ENCODE results near the gene CYB561D2.

CYB561D2 gene

DNA sequence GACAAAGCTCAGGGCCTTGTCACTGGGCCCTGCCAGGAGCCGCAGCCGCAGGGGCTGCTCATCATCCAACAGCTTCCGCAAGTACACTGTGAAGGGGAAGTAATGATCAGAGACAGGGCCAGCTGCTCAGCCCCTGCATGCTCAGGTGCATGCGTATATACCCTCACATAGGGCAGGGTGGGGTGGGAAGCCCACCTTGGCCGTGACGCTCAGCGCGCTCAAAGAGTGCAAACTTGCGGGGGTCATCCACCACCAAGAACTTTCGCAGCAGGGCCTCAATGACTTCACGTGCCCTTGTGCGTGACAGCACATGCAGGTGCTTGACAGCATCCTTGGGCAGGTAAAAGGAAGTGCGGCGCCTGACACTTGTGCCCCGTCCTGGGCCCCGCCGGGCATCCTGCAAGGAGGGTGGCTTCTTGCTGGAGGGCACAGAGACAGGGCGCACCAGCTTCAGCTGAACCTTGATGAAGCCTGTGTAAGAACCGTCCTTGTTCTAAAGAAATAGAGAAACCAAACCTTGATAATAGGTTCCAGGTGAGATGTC is 19.2 kb upstream of the CYB561D2 start:
- no peak for TF ChIP-seq CTCF (IDR thresholded peaks at IDR 0.05; ENCODE audit: insufficient read depth, low read length, poor library complexity, severe bottlenecking)
- no peak for TF ChIP-seq EZH2phosphoT487 (conservative IDR thresholded peaks at IDR 0.05; ENCODE audit: low read length)
- Histone ChIP-seq H4K20me1 (ENCODE audit: low read depth, low read length) (no peaks in the 10 kb centered on the region; the same call in 1 of the 2 replicates), H3K36me3 (ENCODE audit: low read length) (peaks cover 6% of the 10 kb centered on the region; the same call in 1 of the 2 replicates), H3K79me2 (ENCODE audit: insufficient read depth, low read length) (peaks cover 48% of the 10 kb centered on the region), H3K27ac (ENCODE audit: low read depth, low read length) (no peak overlapping the region), H3K4me2 (ENCODE audit: low read depth, low read length, poor library complexity, severe bottlenecking) (no peak overlapping the region), H3K4me3 (ENCODE audit: insufficient read depth, low read length, poor library complexity, severe bottlenecking) (no peak overlapping the region), H3K9ac (ENCODE audit: low read length) (no peak overlapping the region), H3K9me3 (ENCODE audit: insufficient read depth, low read length) (no peaks in the 10 kb centered on the region), H3K27me3 (ENCODE audit: low read length) (no peaks in the 10 kb centered on the region), H3K9me2 (replicated peaks; ENCODE audit: insufficient read depth, low read length) (no peaks in the 10 kb centered on the region), H3F3A (ENCODE audit: insufficient read depth) (peaks cover 12% of the 10 kb centered on the region), H2AFZ (ENCODE audit: low read depth, low read length, severe bottlenecking) (no peak overlapping the region)

DNA sequence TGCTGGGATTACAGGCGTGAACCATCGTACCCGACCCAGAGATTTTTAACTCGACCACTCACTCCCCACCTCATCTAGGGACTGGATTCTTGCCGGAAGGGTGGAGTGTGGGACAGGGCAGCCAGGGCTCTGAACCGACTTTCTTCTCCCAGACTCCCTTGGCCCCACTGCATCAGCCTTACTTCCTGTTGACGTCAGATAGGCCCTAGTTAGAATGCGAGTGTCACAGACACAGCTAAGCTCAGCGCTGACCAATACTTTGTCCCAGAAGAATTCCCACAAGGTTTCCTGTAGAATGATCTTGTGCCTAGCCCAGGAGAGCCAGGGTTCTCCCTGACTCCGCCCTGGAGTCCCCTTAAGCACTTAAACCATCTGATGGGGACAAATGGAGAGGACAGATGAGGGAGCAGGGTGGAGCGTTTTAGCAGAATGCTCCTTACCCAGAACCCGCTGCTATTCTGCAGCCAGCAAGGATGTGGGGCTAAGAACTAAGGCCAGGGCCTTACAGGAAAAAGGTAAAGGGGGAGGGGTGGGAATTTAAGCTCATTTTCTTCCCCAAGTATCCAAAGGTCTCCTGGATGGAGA is 16.8 kb upstream of the CYB561D2 start:
- peaks cover 6% of the 10 kb centered on the region; the same call in 1 of the 2 replicates for H3K36me3 ChIP-seq (ENCODE audit: low read length)
- TF ChIP-seq CTCF (IDR thresholded peaks at IDR 0.05; ENCODE audit: insufficient read depth, low read length, poor library complexity, severe bottlenecking) (no peak), EZH2phosphoT487 (conservative IDR thresholded peaks at IDR 0.05; ENCODE audit: low read length) (no peak)
- H3K4me3 ChIP-seq (ENCODE audit: insufficient read depth, low read length, poor library complexity, severe bottlenecking) = no peak overlapping the region
- no peak overlapping the region for H2AFZ ChIP-seq (ENCODE audit: low read depth, low read length, severe bottlenecking)
- H3K9me2 ChIP-seq (replicated peaks; ENCODE audit: insufficient read depth, low read length) = no peaks in the 10 kb centered on the region
- no peak overlapping the region for H3K9ac ChIP-seq (ENCODE audit: low read length)
- peaks cover 14% of the 10 kb centered on the region; the same call in 1 of the 2 replicates for H3F3A ChIP-seq (ENCODE audit: insufficient read depth)
- H3K27ac ChIP-seq (ENCODE audit: low read depth, low read length) = no peak overlapping the region
- no peak overlapping the region for H3K4me2 ChIP-seq (ENCODE audit: low read depth, low read length, poor library complexity, severe bottlenecking)
- no peaks in the 10 kb centered on the region for H3K27me3 ChIP-seq (ENCODE audit: low read length)
- H4K20me1 ChIP-seq (ENCODE audit: low read depth, low read length) = no peaks in the 10 kb centered on the region; the same call in 1 of the 2 replicates
- no peaks in the 10 kb centered on the region for H3K9me3 ChIP-seq (ENCODE audit: insufficient read depth, low read length)
- peaks cover 42% of the 10 kb centered on the region for H3K79me2 ChIP-seq (ENCODE audit: insufficient read depth, low read length)

DNA sequence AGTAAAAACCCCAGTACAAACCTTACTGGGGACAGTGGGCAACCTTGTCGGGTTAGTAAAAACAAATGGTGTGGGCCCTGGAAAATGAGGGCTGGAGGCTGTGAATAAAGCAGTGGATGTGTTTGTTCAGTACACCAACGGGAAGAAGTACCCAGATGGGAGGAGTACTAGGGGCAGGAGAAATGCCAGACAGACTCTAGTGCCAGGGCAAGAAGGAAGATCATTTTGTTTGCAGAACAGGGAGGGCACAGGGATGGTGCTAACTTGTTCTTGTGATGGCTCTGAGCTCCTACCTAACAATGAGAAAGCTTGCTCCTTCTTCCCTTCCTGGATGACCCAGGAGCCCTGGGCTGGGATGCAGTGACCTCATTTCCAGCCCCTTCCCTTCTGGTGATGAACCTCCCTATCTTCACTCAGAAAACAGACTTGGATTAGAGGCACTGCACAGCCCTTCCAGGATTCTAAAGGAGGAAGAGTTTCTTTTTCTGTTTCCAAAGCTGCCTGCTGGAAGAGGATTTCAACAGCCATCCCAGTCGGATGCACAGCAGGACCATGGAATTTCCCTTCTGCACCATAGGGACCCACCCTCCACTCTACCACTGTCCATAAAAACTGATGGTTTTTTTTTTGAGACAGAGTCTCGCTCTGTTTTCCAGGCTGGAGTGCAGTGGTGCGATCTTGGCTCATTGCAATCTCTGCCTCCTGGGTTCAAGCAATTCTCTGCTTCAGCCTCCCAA is 16.2 kb upstream of the CYB561D2 start:
- TF ChIP-seq EZH2phosphoT487 (conservative IDR thresholded peaks at IDR 0.05; ENCODE audit: low read length) (no peak), CTCF (IDR thresholded peaks at IDR 0.05; ENCODE audit: insufficient read depth, low read length, poor library complexity, severe bottlenecking) (no peak)
- Histone ChIP-seq H3K4me3 (ENCODE audit: insufficient read depth, low read length, poor library complexity, severe bottlenecking) (no peak overlapping the region), H3F3A (ENCODE audit: insufficient read depth) (peaks cover 15% of the 10 kb centered on the region; the same call in 1 of the 2 replicates), H3K4me2 (ENCODE audit: low read depth, low read length, poor library complexity, severe bottlenecking) (peak overlapping the region; percentile 8), H3K27ac (ENCODE audit: low read depth, low read length) (no peak overlapping the region), H3K79me2 (ENCODE audit: insufficient read depth, low read length) (peaks cover 42% of the 10 kb centered on the region), H3K9me3 (ENCODE audit: insufficient read depth, low read length) (no peaks in the 10 kb centered on the region), H4K20me1 (ENCODE audit: low read depth, low read length) (no peaks in the 10 kb centered on the region; the same call in 1 of the 2 replicates), H3K9ac (ENCODE audit: low read length) (peak overlapping the region; percentile 6; the same call in 1 of the 2 replicates), H2AFZ (ENCODE audit: low read depth, low read length, severe bottlenecking) (no peak overlapping the region), H3K36me3 (ENCODE audit: low read length) (peaks cover 6% of the 10 kb centered on the region; the same call in 1 of the 2 replicates), H3K27me3 (ENCODE audit: low read length) (no peaks in the 10 kb centered on the region), H3K9me2 (replicated peaks; ENCODE audit: insufficient read depth, low read length) (no peaks in the 10 kb centered on the region)

Data from SU-DHL-6 (cell line).